GM12875 (cell line): ENCODE results near the gene KCNIP1.

Source experiments
- H3K4me3 ChIP-seq: one replicate; pipeline ENCODE4 v1.5.1; 2011; ENCODE audit warnings: low read depth, low read length, control low read depth
- TF ChIP-seq, protein P1 (sequence below): IDR thresholded peaks from 2 replicates; pipeline ENCODE4 v1.5.1; 2011; ENCODE audit warnings: low read depth, mild to moderate bottlenecking, control low read depth, inconsistent platforms, low read length, moderate library complexity, borderline replicate concordance; ENCODE audit not compliant: insufficient read depth

Gene KCNIP1

DNA sequence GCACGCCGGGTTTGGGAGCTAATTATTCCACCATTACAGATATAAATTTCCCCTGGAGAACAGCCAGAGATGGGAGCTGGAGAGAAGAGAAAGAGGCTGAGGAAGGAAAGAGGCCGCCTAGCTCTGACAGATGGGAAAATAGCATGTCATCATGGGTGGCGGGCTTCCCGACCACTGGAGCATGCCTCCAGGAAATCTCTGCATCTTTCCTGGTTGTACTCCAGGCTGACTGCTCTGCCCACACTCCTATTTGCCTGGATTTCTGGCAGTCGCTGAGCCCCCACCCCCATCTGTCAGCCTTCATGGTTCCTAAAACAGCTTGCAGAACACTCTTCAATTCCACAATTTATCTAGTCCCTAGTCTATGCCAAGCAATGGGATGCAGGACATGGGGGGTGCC lies 265.4 kb downstream of the KCNIP1 start:
- no peak overlapping the region for H3K4me3 ChIP-seq
- TF ChIP-seq, protein P1, sequence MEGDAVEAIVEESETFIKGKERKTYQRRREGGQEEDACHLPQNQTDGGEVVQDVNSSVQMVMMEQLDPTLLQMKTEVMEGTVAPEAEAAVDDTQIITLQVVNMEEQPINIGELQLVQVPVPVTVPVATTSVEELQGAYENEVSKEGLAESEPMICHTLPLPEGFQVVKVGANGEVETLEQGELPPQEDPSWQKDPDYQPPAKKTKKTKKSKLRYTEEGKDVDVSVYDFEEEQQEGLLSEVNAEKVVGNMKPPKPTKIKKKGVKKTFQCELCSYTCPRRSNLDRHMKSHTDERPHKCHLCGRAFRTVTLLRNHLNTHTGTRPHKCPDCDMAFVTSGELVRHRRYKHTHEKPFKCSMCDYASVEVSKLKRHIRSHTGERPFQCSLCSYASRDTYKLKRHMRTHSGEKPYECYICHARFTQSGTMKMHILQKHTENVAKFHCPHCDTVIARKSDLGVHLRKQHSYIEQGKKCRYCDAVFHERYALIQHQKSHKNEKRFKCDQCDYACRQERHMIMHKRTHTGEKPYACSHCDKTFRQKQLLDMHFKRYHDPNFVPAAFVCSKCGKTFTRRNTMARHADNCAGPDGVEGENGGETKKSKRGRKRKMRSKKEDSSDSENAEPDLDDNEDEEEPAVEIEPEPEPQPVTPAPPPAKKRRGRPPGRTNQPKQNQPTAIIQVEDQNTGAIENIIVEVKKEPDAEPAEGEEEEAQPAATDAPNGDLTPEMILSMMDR: no peak

DNA sequence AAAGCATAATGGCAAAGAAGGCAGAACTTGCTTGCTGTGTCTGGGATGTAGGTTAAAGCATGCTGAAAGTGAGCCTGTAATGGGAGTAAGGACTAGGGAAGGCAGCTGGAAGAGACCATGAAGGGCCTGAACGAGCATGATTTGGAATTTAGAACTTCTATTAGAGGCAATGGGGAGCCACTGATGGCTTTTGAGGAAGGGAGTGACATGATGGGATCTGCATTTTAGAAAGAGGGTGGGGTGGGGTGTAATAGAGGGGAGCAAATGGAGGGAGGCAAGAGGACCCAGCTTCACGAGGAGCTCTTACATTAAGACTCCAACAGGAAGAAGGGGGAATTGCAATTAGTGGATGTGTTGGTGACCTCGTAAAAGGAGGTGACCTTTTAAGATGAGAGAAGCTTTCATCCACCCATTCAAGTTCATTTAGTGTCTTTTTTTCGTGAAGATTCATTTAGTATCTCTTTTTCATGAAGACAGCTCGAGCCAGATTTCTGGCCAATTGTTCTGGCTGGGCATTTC lies 266.1 kb downstream of the KCNIP1 start:
- H3K4me3 ChIP-seq: no peak overlapping the region
- TF ChIP-seq, protein P1: 0 out of 2 replicates have a peak, but pooled peaks have one; percentile 11

DNA sequence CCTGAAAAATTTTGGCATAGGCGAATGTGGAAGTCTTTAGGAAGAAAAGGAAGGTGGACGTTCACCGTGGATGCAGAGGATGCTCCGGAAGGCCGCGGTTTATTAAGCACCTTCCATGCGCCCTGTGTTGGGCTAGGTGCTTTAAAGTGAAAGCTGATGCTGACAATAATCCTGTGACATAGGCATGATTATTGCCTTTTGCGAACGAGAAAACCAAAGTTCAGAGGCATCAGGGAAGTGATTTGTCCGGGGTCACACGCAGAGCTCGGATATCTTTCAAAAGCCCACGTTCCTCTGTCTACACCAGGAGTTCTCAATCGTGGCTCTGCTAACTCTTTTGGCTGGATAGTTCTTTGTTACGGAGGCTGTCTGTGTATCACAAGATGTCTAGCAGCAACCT lies 267.7 kb downstream of the KCNIP1 start:
- TF ChIP-seq, protein P1: no peak
- no peak overlapping the region for H3K4me3 ChIP-seq

DNA sequence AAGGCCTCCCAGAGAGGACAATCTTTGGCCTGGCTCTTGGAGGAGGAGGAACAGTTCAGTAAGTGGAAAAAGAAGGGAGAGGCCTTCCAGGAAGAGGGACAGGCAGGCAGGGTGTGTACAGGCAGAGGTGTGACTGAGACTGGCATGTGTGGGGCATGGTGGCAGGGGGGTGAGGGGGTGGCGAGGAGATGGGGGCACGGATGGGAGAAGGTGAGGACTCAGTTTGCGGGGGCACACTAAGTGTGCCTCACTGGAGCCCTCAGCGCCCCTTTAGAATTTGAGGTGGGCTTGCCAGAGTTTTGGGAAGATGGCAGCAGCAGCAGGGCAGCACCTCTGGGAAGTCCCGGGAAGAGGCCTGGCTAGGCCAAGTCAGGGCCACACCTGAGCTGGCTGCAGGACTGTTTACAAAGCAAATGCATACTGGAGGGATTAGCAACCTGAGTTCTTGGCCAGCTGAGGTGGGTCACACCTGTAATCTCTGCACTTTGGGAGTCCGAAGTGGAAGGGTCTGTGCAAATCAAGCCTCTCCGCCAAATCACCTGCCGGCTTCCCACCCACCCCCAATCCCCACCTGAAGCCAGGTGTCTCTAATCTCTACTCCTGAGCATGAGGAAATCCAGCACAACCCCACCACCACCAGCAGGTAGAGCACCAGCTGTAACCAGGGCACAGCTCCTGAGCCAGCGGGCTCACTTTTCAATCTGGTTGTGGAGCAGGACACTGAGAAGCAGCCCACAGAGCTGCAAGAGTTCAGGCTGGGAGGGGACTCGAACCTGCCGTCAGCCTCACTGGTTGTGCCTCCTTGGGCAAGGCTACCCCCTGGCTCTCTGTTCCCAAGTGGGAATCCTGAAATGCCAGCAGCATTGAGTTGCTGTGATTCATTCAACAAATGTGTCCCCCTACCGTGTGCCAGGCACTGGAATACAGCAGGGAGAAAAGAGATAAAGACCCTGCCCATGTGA lies 269.5 kb downstream of the KCNIP1 start:
- TF ChIP-seq, protein P1: no peak
- no peak overlapping the region for H3K4me3 ChIP-seq

DNA sequence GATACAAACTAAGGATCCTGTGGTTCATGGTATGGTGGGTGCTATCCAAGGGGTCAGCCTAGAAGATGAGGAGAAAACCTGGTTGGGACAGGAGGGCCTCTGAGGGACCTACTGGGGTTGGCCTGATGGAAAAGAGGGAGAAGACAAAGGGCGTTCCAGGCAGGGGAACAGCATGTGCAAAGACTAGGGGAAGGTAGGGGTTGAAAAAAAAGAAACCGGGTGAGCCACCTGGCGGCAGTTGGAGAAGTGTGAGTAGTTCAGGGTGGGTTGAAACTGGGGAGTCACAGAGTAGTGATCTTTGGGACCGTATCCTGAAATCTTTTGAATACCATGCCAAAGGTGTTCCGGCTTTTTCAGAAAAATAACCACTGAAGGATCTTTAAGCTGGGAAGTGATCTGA lies 271.0 kb downstream of the KCNIP1 start:
- TF ChIP-seq, protein P1: no peak
- no peak overlapping the region for H3K4me3 ChIP-seq

DNA sequence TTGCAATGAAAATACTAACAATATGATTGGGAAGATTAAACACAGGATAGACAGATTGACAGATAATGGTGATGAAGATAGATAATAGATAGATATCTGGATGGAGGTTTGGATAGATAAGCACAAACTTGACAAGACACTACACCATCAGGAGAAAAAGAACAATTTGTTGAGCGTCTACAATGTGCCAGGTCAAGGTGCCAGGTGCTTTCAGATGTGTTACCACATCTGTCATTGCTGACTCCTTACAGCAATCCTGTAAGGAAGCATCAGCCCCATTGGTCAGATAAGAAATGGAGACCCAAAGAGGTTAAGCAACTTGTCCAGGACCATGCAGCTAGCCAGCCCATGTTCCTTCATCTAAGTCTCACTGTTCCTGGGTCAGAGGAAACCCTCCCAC lies 278.1 kb downstream of the KCNIP1 start:
- H3K4me3 ChIP-seq: no peak overlapping the region
- TF ChIP-seq, protein P1: no peak

DNA sequence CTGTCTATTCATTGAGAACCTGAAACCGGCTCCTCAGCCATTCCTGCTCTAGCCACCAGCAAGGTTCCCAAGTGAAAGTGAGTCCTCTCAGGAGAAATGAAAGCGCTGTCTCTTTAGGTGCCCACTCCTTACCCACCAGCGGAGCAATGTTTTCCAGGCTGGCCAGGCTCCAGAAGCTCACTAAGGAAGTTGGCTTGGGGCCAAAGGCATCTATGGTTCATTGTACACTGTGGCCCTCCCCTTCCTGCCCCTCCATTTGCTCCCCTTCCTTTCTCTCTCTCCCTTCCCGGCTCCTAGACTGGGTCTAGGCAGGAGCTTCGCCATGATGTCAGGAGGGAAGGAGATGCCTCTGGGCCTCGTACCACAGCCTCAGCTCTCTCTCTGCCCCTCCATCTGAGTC lies 278.6 kb downstream of the KCNIP1 start:
- TF ChIP-seq, protein P1: no peak
- H3K4me3 ChIP-seq: no peak overlapping the region
